ENCODE data around the gene RASSF5.

GRCh38 chr1:206557636-206558473, 50.5 kb downstream of the RASSF5 start:
- TF ChIP-seq REST (IDR thresholded peaks at IDR 0.05; ENCODE audit: low read depth, low read length) (no peak), EZH2phosphoT487 (IDR thresholded peaks at IDR 0.05; ENCODE audit: borderline replicate concordance, low read depth) (no peak), SIN3A (IDR thresholded peaks at IDR 0.05; ENCODE audit: borderline replicate concordance, low read depth, low read length) (no peak), POLR2AphosphoS5 (IDR thresholded peaks at IDR 0.05; ENCODE audit: low read depth, low read length) (no peak), ZBTB33 (IDR thresholded peaks at IDR 0.05; ENCODE audit: borderline replicate concordance, low read depth) (no peak)
